Endometrial microvascular endothelial cells (primary cell): ENCODE data around the gene LOC101059915. TPM values are rescaled to one million over a fixed set of nuclear protein-coding genes. Genes with fewer than 3 reads are reported as not detected.
"Not testable (repeated sequence)": the region's sequence is repeated elsewhere in the genome, so short reads cannot be mapped to it uniquely, and the experiment has no call there.

Source experiments
- in situ Hi-C: cut with HindIII; loops from 2 replicates; pipeline ENCODE4 v1.10.0; 2017; ENCODE audit warnings: low sequenced_read_pairs, low pct_unique_long_range_greater_than_20kb; ENCODE audit errors: inconsistent ontology term
- total RNA-seq: library from RNA; depleted of rRNA; stranded (reverse); fragments of >200 nt; gene quantifications from one replicate; pipeline ENCODE4 v1.2.3, GENCODE V29; 2015; ENCODE audit errors: inconsistent ontology term

LOC101059915 gene

DNA sequence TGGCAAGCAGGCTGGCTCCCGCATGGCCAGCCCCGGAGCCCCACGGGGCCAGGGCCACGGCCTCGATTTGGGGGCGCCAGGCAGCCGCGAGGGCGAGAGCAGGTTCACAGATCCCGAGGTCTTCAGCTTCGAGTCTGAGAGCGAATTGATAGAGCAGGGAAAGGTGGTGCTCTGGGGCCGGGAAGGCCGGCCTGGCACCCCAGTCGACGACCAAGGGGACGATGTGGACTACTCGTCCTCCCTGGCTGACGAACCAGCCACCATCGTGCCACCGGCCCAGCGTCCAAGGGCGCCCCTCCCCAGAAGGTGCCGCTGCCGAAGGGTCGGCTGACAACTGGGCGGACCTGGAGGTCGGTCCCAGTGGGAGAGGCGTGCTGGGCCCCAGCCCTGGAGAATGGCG lies 51.8 kb downstream of the LOC101059915 start:
- in situ Hi-C loops: not testable (repeated sequence)

DNA sequence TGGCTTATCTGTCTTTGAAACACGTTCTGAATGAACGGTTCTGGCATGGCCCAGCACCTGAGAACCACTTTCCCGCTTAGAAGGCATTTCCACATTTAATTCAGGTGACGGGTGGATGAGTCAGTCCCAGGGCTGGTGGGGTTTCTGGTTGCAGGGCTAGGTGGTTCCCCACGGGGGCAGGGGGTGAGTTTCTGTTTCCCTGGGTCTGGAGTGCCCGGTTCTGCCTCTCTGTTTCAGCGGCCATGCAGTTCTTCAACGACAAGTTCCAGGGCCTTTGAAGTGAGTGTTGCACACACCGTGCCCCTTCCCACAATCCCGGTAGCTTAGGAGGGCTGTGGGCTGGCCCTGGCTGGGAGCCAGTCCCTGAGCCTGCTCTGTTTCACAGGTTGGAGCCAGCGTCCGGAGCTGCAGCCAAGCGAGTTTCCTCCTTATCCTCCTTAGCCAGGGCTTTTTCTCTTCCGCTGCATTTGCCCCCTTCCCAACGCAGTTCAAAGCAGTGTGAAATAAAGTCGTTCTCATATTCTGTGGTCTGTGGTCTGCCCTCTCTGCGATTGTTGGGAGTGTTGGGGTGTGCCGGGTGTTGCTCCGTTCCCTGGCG lies 53.0 kb downstream of the LOC101059915 start:
- in situ Hi-C loops: not testable (repeated sequence)

Other genes starting within 250 kb of the LOC101059915 start
- 46.6 TPM for gene OGT, start 134.4 kb upstream of the LOC101059915 start, total RNA-seq
- gene GCNA, start 89.1 kb upstream of the LOC101059915 start, total RNA-seq: 0.09 TPM
- gene CXCR3, start 49.0 kb upstream of the LOC101059915 start, total RNA-seq: not detected
- gene CXorf49, start 50.7 kb downstream of the LOC101059915 start, total RNA-seq: not detected
- not detected for gene CXorf49B, start 95.8 kb downstream of the LOC101059915 start, total RNA-seq
- gene NHSL2, start 243.3 kb downstream of the LOC101059915 start, total RNA-seq: 30.7 TPM